BE2C (cell line): Measurements from ENCODE around the gene SUGP2.

Experiments used
- DNase-seq: peaks from one replicate; pipeline ENCODE4 v3.0.0-alpha.2; 2020
- H3K27me3 ChIP-seq: fragments of 250-450 bp; sonication (Bioruptor Pico); 2 replicates; pipeline ENCODE4 v1.5.1; 2020; ENCODE audit warnings: mild to moderate bottlenecking
- H3K36me3 ChIP-seq: fragments of 250-450 bp; sonication (Bioruptor Pico); 2 replicates; pipeline ENCODE4 v1.5.1; 2020; ENCODE audit warnings: mild to moderate bottlenecking
- H3K4me1 ChIP-seq: fragments of 250-450 bp; sonication (Bioruptor Pico); 2 replicates; pipeline ENCODE4 v1.5.1; 2020
- H3K4me3 ChIP-seq: 2 replicates; pipeline ENCODE4 v1.5.1; 2011; ENCODE audit warnings: low read depth, low read length
- H3K9me3 ChIP-seq: fragments of 250-450 bp; sonication (Bioruptor Pico); 2 replicates; pipeline ENCODE4 v1.5.1; 2020
- CTCF ChIP-seq: IDR thresholded peaks from 2 replicates; pipeline ENCODE4 v1.5.1; 2012; ENCODE audit warnings: mild to moderate bottlenecking, low read depth, low read length

SUGP2 gene

GRCh38 chr19:19075126-19075525, 41.8 kb upstream of the SUGP2 start:
- H3K9me3 ChIP-seq: no peaks in the 10 kb centered on the region
- H3K4me1 ChIP-seq: peaks cover 9% of the 10 kb centered on the region
- H3K27me3 ChIP-seq: no peaks in the 10 kb centered on the region
- no peak for TF ChIP-seq CTCF
- no peaks in the 10 kb centered on the region for H3K36me3 ChIP-seq
- H3K4me3 ChIP-seq: no peak overlapping the region
- DNase-seq: no peak

GRCh38 chr19:19074196-19074882, 41.0 kb upstream of the SUGP2 start:
- TF ChIP-seq CTCF: no peak
- no peaks in the 10 kb centered on the region for H3K36me3 ChIP-seq
- H3K9me3 ChIP-seq: no peaks in the 10 kb centered on the region
- no peaks in the 10 kb centered on the region for H3K27me3 ChIP-seq
- no peak for DNase-seq
- H3K4me3 ChIP-seq: no peak overlapping the region
- peaks cover 9% of the 10 kb centered on the region for H3K4me1 ChIP-seq

GRCh38 chr19:19071897-19072296, 38.6 kb upstream of the SUGP2 start:
- Histone ChIP-seq H3K9me3 (no peaks in the 10 kb centered on the region), H3K36me3 (no peaks in the 10 kb centered on the region), H3K27me3 (no peaks in the 10 kb centered on the region), H3K4me3 (no peak overlapping the region), H3K4me1 (peaks cover 9% of the 10 kb centered on the region)
- DNase-seq: no peak
- no peak for TF ChIP-seq CTCF

- Histone ChIP-seq H3K27me3 (no peaks in the 10 kb centered on the region), H3K9me3 (no peaks in the 10 kb centered on the region), H3K4me3 (no peak overlapping the region), H3K4me1 (peaks cover 3% of the 10 kb centered on the region), H3K36me3 (no peaks in the 10 kb centered on the region)
- no peak for DNase-seq
- TF ChIP-seq CTCF: no peak
These were observed 35.6 kb upstream of the SUGP2 start for GRCh38 chr19:19068659-19069654.

- H3K4me3 ChIP-seq: no peak overlapping the region
- no peak for TF ChIP-seq CTCF
- DNase-seq: no peak
- no peaks in the 10 kb centered on the region for H3K4me1 ChIP-seq
- H3K36me3 ChIP-seq: no peaks in the 10 kb centered on the region
- no peaks in the 10 kb centered on the region for H3K27me3 ChIP-seq
- no peaks in the 10 kb centered on the region for H3K9me3 ChIP-seq
These were observed 34.2 kb upstream of the SUGP2 start for GRCh38 chr19:19067276-19068072.
